ENCODE data around the gene NMD3. TPM values are rescaled to one million over a fixed set of nuclear protein-coding genes. Genes with fewer than 3 reads are reported as not detected.

The NMD3 gene
- total RNA-seq, 1 experiment from 2014 or later, result 51.1 TPM

GRCh38 chr3:161253711-161254110 is 32.6 kb downstream of the NMD3 start:
- Histone ChIP-seq H3K4me1 (ENCODE audit: insufficient read depth, low read length, poor library complexity, severe bottlenecking) (no peaks in the 10 kb centered on the region), H3K4me3 (ENCODE audit: low read depth, low read length, poor library complexity, severe bottlenecking) (no peak overlapping the region), H3K9me3 (ENCODE audit: low read depth, low read length, poor library complexity, severe bottlenecking) (no peaks in the 10 kb centered on the region), H3K27ac (ENCODE audit: low read depth, low read length, poor library complexity, severe bottlenecking) (no peak overlapping the region), H3K36me3 (ENCODE audit: insufficient read depth, low read length, poor library complexity, severe bottlenecking) (peaks cover 45% of the 10 kb centered on the region), H3K27me3 (replicated peaks; ENCODE audit: insufficient read depth, low read depth, low read length, poor library complexity) (no peaks in the 10 kb centered on the region)
- ChIA-PET POLR2A (ENCODE audit: low non-redundant PET) (no interaction called here), CTCF (no interaction called here)
- BruUV-seq (replicated peaks), result no TSS peak
- no peak for DNase-seq (ENCODE audit: low spot score)
- no peak for TF ChIP-seq EZH2 (IDR thresholded peaks at IDR 0.05; ENCODE audit: borderline replicate concordance, low read depth, low read length, poor library complexity, severe bottlenecking)
- TF ChIP-seq, protein P1, sequence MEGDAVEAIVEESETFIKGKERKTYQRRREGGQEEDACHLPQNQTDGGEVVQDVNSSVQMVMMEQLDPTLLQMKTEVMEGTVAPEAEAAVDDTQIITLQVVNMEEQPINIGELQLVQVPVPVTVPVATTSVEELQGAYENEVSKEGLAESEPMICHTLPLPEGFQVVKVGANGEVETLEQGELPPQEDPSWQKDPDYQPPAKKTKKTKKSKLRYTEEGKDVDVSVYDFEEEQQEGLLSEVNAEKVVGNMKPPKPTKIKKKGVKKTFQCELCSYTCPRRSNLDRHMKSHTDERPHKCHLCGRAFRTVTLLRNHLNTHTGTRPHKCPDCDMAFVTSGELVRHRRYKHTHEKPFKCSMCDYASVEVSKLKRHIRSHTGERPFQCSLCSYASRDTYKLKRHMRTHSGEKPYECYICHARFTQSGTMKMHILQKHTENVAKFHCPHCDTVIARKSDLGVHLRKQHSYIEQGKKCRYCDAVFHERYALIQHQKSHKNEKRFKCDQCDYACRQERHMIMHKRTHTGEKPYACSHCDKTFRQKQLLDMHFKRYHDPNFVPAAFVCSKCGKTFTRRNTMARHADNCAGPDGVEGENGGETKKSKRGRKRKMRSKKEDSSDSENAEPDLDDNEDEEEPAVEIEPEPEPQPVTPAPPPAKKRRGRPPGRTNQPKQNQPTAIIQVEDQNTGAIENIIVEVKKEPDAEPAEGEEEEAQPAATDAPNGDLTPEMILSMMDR (conservative IDR thresholded peaks at IDR 0.05; ENCODE audit: low read depth, low read length), result no peak
- intact Hi-C loops (cut with micrococcal nuclease; ENCODE audit: unreplicated experiment), result no loop called here

DNA sequence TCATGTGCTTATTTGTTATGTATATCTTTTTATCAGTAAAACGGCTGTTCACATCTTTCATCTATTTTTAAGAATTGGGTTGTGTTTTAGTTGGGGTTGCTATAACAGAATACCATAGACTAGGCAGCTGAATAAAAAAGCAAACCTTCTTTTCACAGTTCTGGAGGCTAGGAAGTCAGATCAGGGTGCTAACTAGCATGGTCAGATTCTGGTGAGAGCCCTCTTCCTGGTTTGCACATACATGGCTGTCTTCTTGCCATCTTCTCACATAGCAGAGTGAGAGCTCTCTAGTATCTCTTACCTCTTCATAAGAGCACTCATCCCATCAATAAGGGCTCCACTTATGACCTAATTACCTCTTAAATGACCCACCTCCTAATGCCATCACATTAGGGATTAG is 33.8 kb downstream of the NMD3 start:
- peaks cover 34% of the 10 kb centered on the region for H3K36me3 ChIP-seq (ENCODE audit: insufficient read depth, low read length, poor library complexity, severe bottlenecking)
- ChIA-PET CTCF (no interaction called here), POLR2A (ENCODE audit: low non-redundant PET) (no interaction called here)
- no peaks in the 10 kb centered on the region for H3K9me3 ChIP-seq (ENCODE audit: low read depth, low read length, poor library complexity, severe bottlenecking)
- intact Hi-C loops (cut with micrococcal nuclease; ENCODE audit: unreplicated experiment), result no loop called here
- no peaks in the 10 kb centered on the region for H3K27me3 ChIP-seq (replicated peaks; ENCODE audit: insufficient read depth, low read depth, low read length, poor library complexity)
- no peak overlapping the region for H3K27ac ChIP-seq (ENCODE audit: low read depth, low read length, poor library complexity, severe bottlenecking)
- no peak for TF ChIP-seq EZH2 (IDR thresholded peaks at IDR 0.05; ENCODE audit: borderline replicate concordance, low read depth, low read length, poor library complexity, severe bottlenecking)
- TF ChIP-seq, protein P1 (conservative IDR thresholded peaks at IDR 0.05; ENCODE audit: low read depth, low read length), result no peak
- no peaks in the 10 kb centered on the region for H3K4me1 ChIP-seq (ENCODE audit: insufficient read depth, low read length, poor library complexity, severe bottlenecking)
- H3K4me3 ChIP-seq (ENCODE audit: low read depth, low read length, poor library complexity, severe bottlenecking), result no peak overlapping the region
- no peak for DNase-seq (ENCODE audit: low spot score)
- BruUV-seq (replicated peaks), result no TSS peak

GRCh38 chr3:161263057-161263456 is 41.9 kb downstream of the NMD3 start:
- ChIA-PET CTCF (no interaction called here), POLR2A (ENCODE audit: low non-redundant PET) (no interaction called here)
- no TSS peak for BruUV-seq (replicated peaks)
- TF ChIP-seq, protein P1 (conservative IDR thresholded peaks at IDR 0.05; ENCODE audit: low read depth, low read length), result no peak
- TF ChIP-seq EZH2 (IDR thresholded peaks at IDR 0.05; ENCODE audit: borderline replicate concordance, low read depth, low read length, poor library complexity, severe bottlenecking), result no peak
- intact Hi-C loops (cut with micrococcal nuclease; ENCODE audit: unreplicated experiment), result no loop called here
- no peak for DNase-seq (ENCODE audit: low spot score)
- Histone ChIP-seq H3K9me3 (ENCODE audit: low read depth, low read length, poor library complexity, severe bottlenecking) (peaks cover 4% of the 10 kb centered on the region), H3K27me3 (replicated peaks; ENCODE audit: insufficient read depth, low read depth, low read length, poor library complexity) (no peaks in the 10 kb centered on the region), H3K4me1 (ENCODE audit: insufficient read depth, low read length, poor library complexity, severe bottlenecking) (peaks cover 6% of the 10 kb centered on the region), H3K36me3 (ENCODE audit: insufficient read depth, low read length, poor library complexity, severe bottlenecking) (no peaks in the 10 kb centered on the region), H3K27ac (ENCODE audit: low read depth, low read length, poor library complexity, severe bottlenecking) (no peak overlapping the region), H3K4me3 (ENCODE audit: low read depth, low read length, poor library complexity, severe bottlenecking) (no peak overlapping the region)

Data from A673 (cell line).